Activated naive CD4-positive, alpha-beta T cell treated with anti-CD3 and anti-CD28 coated beads, Interleukin-2, amount 50 U/mL, for 16 hours (primary cell): Measurements from ENCODE around the gene NMRK1.
A peak's percentile ranks its signal among the peaks of the same experiment; 100 is the strongest.

Experiments
- DNase-seq: peaks from one replicate; pipeline ENCODE4 v3.0.0-alpha.2; 2020

NMRK1 gene

GRCh38 chr9:75087824-75088645 is at the start of gene NMRK1, which contains the start of gene OSTF1:
TSS of gene NMRK1 (minus strand) at chr9:75088155. CDS start at chr9:75083115, 5,040 bp downstream.
TSS of gene OSTF1 (plus strand) at chr9:75088514. CDS start at chr9:75088693, 179 bp downstream.
- DNase-seq = peak; percentile 96

GRCh38 chr9:75134495-75134894 is 46.5 kb upstream of the NMRK1 start:
- no peak for DNase-seq

GRCh38 chr9:75133396-75133795 is 45.4 kb upstream of the NMRK1 start:
- DNase-seq = no peak

GRCh38 chr9:75132244-75132643 is 44.3 kb upstream of the NMRK1 start:
- no peak for DNase-seq

- no peak for DNase-seq
These were observed 43.7 kb upstream of the NMRK1 start for GRCh38 chr9:75131700-75132099.

- no peak for DNase-seq
These were observed 42.8 kb upstream of the NMRK1 start for GRCh38 chr9:75130621-75131230.

- no peak for DNase-seq
These were observed 42.2 kb upstream of the NMRK1 start for GRCh38 chr9:75130172-75130571.

- DNase-seq = no peak
These were observed 40.6 kb upstream of the NMRK1 start for GRCh38 chr9:75128535-75128934.

GRCh38 chr9:75123696-75124095 is 35.7 kb upstream of the NMRK1 start:
- no peak for DNase-seq

- DNase-seq = no peak
These were observed 34.1 kb upstream of the NMRK1 start for GRCh38 chr9:75121914-75122558.

GRCh38 chr9:75120686-75121085 is 32.7 kb upstream of the NMRK1 start:
- no peak for DNase-seq

GRCh38 chr9:75117564-75117963 is 29.6 kb upstream of the NMRK1 start:
- DNase-seq = no peak

GRCh38 chr9:75116306-75116705 is 28.4 kb upstream of the NMRK1 start:
- no peak for DNase-seq

GRCh38 chr9:75112789-75113188 is 24.8 kb upstream of the NMRK1 start:
- DNase-seq = no peak

- no peak for DNase-seq
These were observed 23.2 kb upstream of the NMRK1 start for GRCh38 chr9:75111019-75111622.

GRCh38 chr9:75109210-75109839 is 21.4 kb upstream of the NMRK1 start:
- no peak for DNase-seq

GRCh38 chr9:75108571-75108970 is 20.6 kb upstream of the NMRK1 start:
- no peak for DNase-seq

- DNase-seq = no peak
These were observed 18.9 kb upstream of the NMRK1 start for GRCh38 chr9:75106857-75107256.

- DNase-seq = no peak
These were observed 17.9 kb upstream of the NMRK1 start for GRCh38 chr9:75105841-75106240.

- DNase-seq = no peak
These were observed 17.1 kb upstream of the NMRK1 start for GRCh38 chr9:75105019-75105540.

GRCh38 chr9:75104607-75105006 is 16.7 kb upstream of the NMRK1 start:
- no peak for DNase-seq

- no peak for DNase-seq
These were observed 14.3 kb upstream of the NMRK1 start for GRCh38 chr9:75102177-75102790.
